Endothelial cell of umbilical vein (primary cell): ENCODE measurements around the gene FPGS. TPM values are rescaled to one million over a fixed set of nuclear protein-coding genes. Genes with fewer than 3 reads are reported as not detected.

Experiments
- BruUV-seq: library from RNA; stranded (reverse); fragments of 400-500 nt; replicated peaks from 2 replicates; lab custom pipeline; 2021; lab: Mats Ljungman, UMichigan
- CTCF ChIA-PET: fragments of 300-600, 350-600 bp; sonication (Branson Sonifier 250); formaldehyde crosslinking; loops from one replicate; lab custom pipeline; 2021; ENCODE audit warnings: antibody characterized with exemption, inconsistent platforms; lab: Charles Lee
- POLR2A ChIA-PET: fragments of 300-600, 350-600 bp; sonication (Branson Sonifier 250); formaldehyde crosslinking; loops from one replicate; lab custom pipeline; 2021; ENCODE audit warnings: antibody characterized with exemption, inconsistent platforms; lab: Charles Lee
- DNase-seq: peaks from one replicate; pipeline ENCODE4 v3.0.0-alpha.2; 2011; ENCODE audit warnings: low read depth, low spot score
- FAIRE-seq: peaks from 2 replicates; lab custom pipeline; 2011; peaks lifted over from hg19 to GRCh38; lab: Jason Lieb, UNC
- H2AFZ ChIP-seq: 2 replicates; pipeline ENCODE4 v1.6.0; 2012; ENCODE audit warnings: low read depth, low read length, control low read depth, inconsistent platforms
- H3K27ac ChIP-seq: 2 replicates; pipeline ENCODE4 v1.5.1; 2011; ENCODE audit warnings: low read depth, mild to moderate bottlenecking, control low read depth, low read length, moderate library complexity; ENCODE audit not compliant: insufficient read depth
- H3K27me3 ChIP-seq, 2 experiments: 2 replicates each; pipeline versions ENCODE4 v1.6.0 to v1.6.1; 2011; ENCODE audit warnings: low read length in 2 of 2, mixed read lengths in 1 of 2; ENCODE audit not compliant: control insufficient read depth in 2 of 2, insufficient read depth in 2 of 2
- H3K36me3 ChIP-seq, 2 experiments: 2 replicates in 1 of 2; 3 replicates in 1 of 2; pipeline ENCODE4 v1.5.1; 2011; ENCODE audit warnings: low read length in 2 of 2, mild to moderate bottlenecking in 1 of 2, moderate library complexity in 1 of 2; ENCODE audit not compliant: control insufficient read depth in 2 of 2, insufficient read depth in 2 of 2; ENCODE audit errors: extremely low read depth in 1 of 2
- H3K4me1 ChIP-seq: 3 replicates; pipeline ENCODE4 v1.5.1; 2011; ENCODE audit warnings: mild to moderate bottlenecking, low read length; ENCODE audit not compliant: control insufficient read depth, insufficient read depth; ENCODE audit errors: extremely low read depth
- H3K4me2 ChIP-seq: 2 replicates; pipeline ENCODE4 v1.6.1; 2011; ENCODE audit warnings: low read length, control low read depth, mixed read lengths; ENCODE audit not compliant: insufficient read depth
- H3K4me3 ChIP-seq, 3 experiments: fragments of 200-600 bp in 1 of 3; sonication (generic), shearing (Covaris generic) in 1 of 3; replicated peaks in 1 of 3; 2 replicates each; pipeline ENCODE4 v1.5.1; 2011 to 2016; ENCODE audit warnings: control low read depth in 3 of 3, low read length in 3 of 3, mild to moderate bottlenecking in 2 of 3, inconsistent platforms in 1 of 3, low read depth in 1 of 3, moderate library complexity in 1 of 3; ENCODE audit not compliant: insufficient read depth in 1 of 3
- H3K79me2 ChIP-seq: 2 replicates; pipeline ENCODE4 v1.6.0; 2012; ENCODE audit warnings: low read length, inconsistent platforms; ENCODE audit not compliant: control insufficient read depth, insufficient read depth
- H3K9ac ChIP-seq: replicated peaks from 2 replicates; pipeline ENCODE3; 2011; ENCODE audit warnings: low read length, control low read depth; ENCODE audit not compliant: insufficient read depth; ENCODE audit errors: extremely low read depth
- H3K9me1 ChIP-seq: replicated peaks from 3 replicates; pipeline ENCODE4 v1.6.0; 2011; ENCODE audit warnings: mild to moderate bottlenecking, low read length; ENCODE audit not compliant: control insufficient read depth, insufficient read depth; ENCODE audit errors: extremely low read depth
- H3K9me3 ChIP-seq: replicated peaks from 2 replicates; pipeline ENCODE4 v1.5.1; 2012; ENCODE audit warnings: low read length, inconsistent platforms; ENCODE audit not compliant: control insufficient read depth, insufficient read depth
- H4K20me1 ChIP-seq: replicated peaks from 2 replicates; pipeline ENCODE3; 2011; ENCODE audit warnings: mild to moderate bottlenecking, low read length; ENCODE audit not compliant: control insufficient read depth, insufficient read depth; ENCODE audit errors: extremely low read depth
- EZH2 ChIP-seq: IDR thresholded peaks from 2 replicates; pipeline ENCODE4 v1.6.1; 2012; ENCODE audit warnings: borderline replicate concordance, low read depth, mild to moderate bottlenecking, moderate library complexity, low read length, inconsistent platforms; ENCODE audit not compliant: severe bottlenecking
- FOS ChIP-seq: IDR thresholded peaks from 2 replicates; pipeline ENCODE4 v1.6.1; 2011; ENCODE audit warnings: mild to moderate bottlenecking, low read length, moderate library complexity, borderline replicate concordance; ENCODE audit not compliant: insufficient read depth
- GATA2 ChIP-seq: IDR thresholded peaks from 2 replicates; pipeline ENCODE4 v1.7.0; 2011; ENCODE audit warnings: low read depth, mild to moderate bottlenecking, moderate library complexity, mixed read lengths, low read length; ENCODE audit not compliant: insufficient read length, insufficient read depth
- JUN ChIP-seq: IDR thresholded peaks from 2 replicates; pipeline ENCODE4 v1.6.1; 2011; ENCODE audit warnings: borderline replicate concordance, low read depth; ENCODE audit not compliant: insufficient read length, insufficient read depth
- MAX ChIP-seq: IDR thresholded peaks from 2 replicates; pipeline ENCODE4 v1.6.1; 2011; ENCODE audit not compliant: insufficient read depth, insufficient read length
- MYC ChIP-seq: IDR thresholded peaks from one replicate; pipeline ENCODE4 v1.6.1; 2011; ENCODE audit warnings: mild to moderate bottlenecking, low read depth, low read length
- POLR2A ChIP-seq: IDR thresholded peaks from 2 replicates; pipeline ENCODE4 v1.6.1; 2012; ENCODE audit warnings: low read depth, mild to moderate bottlenecking, control low read depth, low read length
- POLR2AphosphoS5 ChIP-seq: IDR thresholded peaks from 2 replicates; pipeline ENCODE4 v1.6.1; 2012; ENCODE audit warnings: low read depth, mild to moderate bottlenecking, control low read depth, low read length, moderate library complexity; ENCODE audit not compliant: insufficient read depth
- dilution Hi-C: fragments of 300-500 bp; cut with MboI; formaldehyde crosslinking; loops from one replicate; pipeline ENCODE4 v1.15.0; 2019; ENCODE audit warnings: low sequenced_read_pairs; ENCODE audit not compliant: extremely low pct_ligation_motif_present
- intact Hi-C: fragments of 100-400 bp; cut with micrococcal nuclease; formaldehyde crosslinking; loops from one replicate; pipeline ENCODE4 v1.10.0; 2022
- polyA plus RNA-seq, 4 experiments: library from polyadenylated mRNA; depleted of rRNA in 3 of 4; stranded (reverse) in 3 of 4; unstranded in 1 of 4; fragments of >200 nt; gene quantifications; 2 replicates each; pipeline versions ENCODE4 v1.2.1 to v1.2.3, GENCODE V29; 2011 to 2012; ENCODE audit warnings: missing spikeins in 1 of 4
- total RNA-seq: library from RNA; stranded (reverse); gene quantifications from 2 replicates; pipeline ENCODE4 v1.2.3, GENCODE V29; 2021
- TF ChIP-seq, protein P1 (sequence below), 2 donors: IDR thresholded peaks; 1 replicate in 1 of 2; 2 replicates in 1 of 2; pipeline ENCODE4 v1.5.1; 2011; ENCODE audit warnings: low read length in 2 of 2, mild to moderate bottlenecking in 2 of 2, moderate library complexity in 2 of 2, control low read depth in 1 of 2, inconsistent platforms in 1 of 2, low read depth in 1 of 2; ENCODE audit not compliant: insufficient read depth in 1 of 2; ENCODE audit errors: extremely low read depth in 1 of 2

FPGS gene
- total and polyA plus RNA-seq, 2 donors (not counting 3 experiments of a cell fraction or from before 2014, with no cell fraction given), result 77.7 to 90.2 TPM

DNA sequence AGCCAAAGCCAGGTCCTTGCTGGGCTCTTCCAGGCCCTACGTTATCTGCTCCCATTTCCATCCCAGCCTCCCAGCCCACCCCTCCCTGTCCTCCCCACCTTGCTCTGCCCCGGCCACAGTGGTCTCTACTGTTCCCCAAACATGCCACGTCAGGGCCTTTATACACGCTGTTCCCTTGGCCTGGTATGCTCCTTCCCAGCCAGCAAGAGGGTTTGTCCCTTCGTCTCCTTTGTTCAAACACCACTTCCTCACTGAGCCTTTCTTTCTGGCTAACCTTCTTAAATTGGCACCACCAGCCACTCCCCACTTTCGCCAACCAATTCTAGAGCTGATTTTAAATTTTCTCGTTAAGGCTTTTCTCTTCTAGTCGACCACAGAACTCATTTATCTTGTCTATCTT, 34.0 kb upstream of the FPGS start:
- Histone ChIP-seq H3K9ac (peak overlapping the region; percentile 91), H3K27ac (peak overlapping the region; percentile 96), H2AFZ (no peak overlapping the region), H3K36me3 (peaks cover 9 to 12% of the 10 kb centered on the region in 2 experiments), H3K4me3 (peak overlapping the region in 2 of 3 experiments; percentile 26 to 65), H3K4me1 (peaks cover 58% of the 10 kb centered on the region), H3K4me2 (peak overlapping the region; percentile 32), H4K20me1 (no peaks in the 10 kb centered on the region), H3K9me1 (no peaks in the 10 kb centered on the region), H3K27me3 (no peaks in the 10 kb centered on the region), H3K79me2 (peaks cover 54% of the 10 kb centered on the region), H3K9me3 (no peaks in the 10 kb centered on the region)
- FAIRE-seq, result no peak
- POLR2A ChIA-PET, result no interaction called here
- dilution Hi-C loops, result no loop called here
- intact Hi-C loops, result no loop called here
- no TSS peak for BruUV-seq
- no peak for TF ChIP-seq MYC
- TF ChIP-seq POLR2A, result peak; percentile 51
- peak; percentile 53 for TF ChIP-seq POLR2AphosphoS5
- TF ChIP-seq GATA2, result no peak
- TF ChIP-seq MAX, result no peak
- peak; percentile 66 for DNase-seq
- CTCF ChIA-PET, result interaction anchor here (1.5 to 11.3 kb wide), 3 partner anchors 13 to 34 kb away, joined by 3 to 167 read pairs (median 30); partner anchors contain the start of genes CDK9, SH2D3C and TOR2A

DNA sequence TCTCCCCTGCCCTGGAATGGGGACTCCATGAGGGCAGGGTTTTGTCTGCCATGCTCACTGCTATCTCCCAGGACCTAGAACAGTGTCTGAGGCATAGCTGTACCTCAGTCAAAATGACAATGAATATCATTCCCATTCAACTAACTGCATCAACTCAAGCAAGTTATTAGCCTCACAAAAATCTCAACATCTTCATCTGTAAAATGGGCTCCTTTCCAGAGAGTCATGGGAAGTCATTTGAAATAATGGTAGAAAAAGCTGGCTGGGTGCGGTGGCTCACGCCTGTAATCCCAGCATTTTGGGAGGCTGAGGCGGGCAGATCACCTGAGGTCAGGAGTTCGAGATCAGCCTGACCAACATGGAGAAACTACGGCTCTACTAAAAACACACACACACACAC, 33.6 kb upstream of the FPGS start:
- no peak for DNase-seq
- TF ChIP-seq MYC (no peak), EZH2 (no peak), FOS (no peak), JUN (no peak), POLR2A (no peak), MAX (no peak), GATA2 (no peak), POLR2AphosphoS5 (no peak)
- TF ChIP-seq, protein P1, sequence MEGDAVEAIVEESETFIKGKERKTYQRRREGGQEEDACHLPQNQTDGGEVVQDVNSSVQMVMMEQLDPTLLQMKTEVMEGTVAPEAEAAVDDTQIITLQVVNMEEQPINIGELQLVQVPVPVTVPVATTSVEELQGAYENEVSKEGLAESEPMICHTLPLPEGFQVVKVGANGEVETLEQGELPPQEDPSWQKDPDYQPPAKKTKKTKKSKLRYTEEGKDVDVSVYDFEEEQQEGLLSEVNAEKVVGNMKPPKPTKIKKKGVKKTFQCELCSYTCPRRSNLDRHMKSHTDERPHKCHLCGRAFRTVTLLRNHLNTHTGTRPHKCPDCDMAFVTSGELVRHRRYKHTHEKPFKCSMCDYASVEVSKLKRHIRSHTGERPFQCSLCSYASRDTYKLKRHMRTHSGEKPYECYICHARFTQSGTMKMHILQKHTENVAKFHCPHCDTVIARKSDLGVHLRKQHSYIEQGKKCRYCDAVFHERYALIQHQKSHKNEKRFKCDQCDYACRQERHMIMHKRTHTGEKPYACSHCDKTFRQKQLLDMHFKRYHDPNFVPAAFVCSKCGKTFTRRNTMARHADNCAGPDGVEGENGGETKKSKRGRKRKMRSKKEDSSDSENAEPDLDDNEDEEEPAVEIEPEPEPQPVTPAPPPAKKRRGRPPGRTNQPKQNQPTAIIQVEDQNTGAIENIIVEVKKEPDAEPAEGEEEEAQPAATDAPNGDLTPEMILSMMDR (IDR thresholded peaks at IDR 0.05; ENCODE audit: extremely low read depth in 1 of 2, insufficient read depth in 1 of 2, low read depth in 1 of 2, low read length in 2 of 2), result no peak
- H3K9ac ChIP-seq, result peak overlapping the region; percentile 91
- intact Hi-C loops, result no loop called here
- no peak for FAIRE-seq
- H4K20me1 ChIP-seq, result no peaks in the 10 kb centered on the region
- ChIA-PET CTCF (interaction anchor here (1.2 to 11.3 kb wide), 5 partner anchors 13 to 84 kb away, joined by 3 to 167 read pairs (median 7); partner anchors contain the start of genes CDK9, SH2D3C and TOR2A), POLR2A (interaction anchor here (1.2 to 2.4 kb wide), 3 partner anchors 13 to 16 kb away, joined by 5 to 24 read pairs (median 8); partner anchors contain the start of gene CDK9)
- peaks cover 9 to 12% of the 10 kb centered on the region in 2 experiments for H3K36me3 ChIP-seq
- H3K4me1 ChIP-seq, result peaks cover 56% of the 10 kb centered on the region
- H3K4me3 ChIP-seq, result peak overlapping the region in 2 of 3 experiments; percentile 26 to 65
- dilution Hi-C loops, result no loop called here
- no peak overlapping the region for H2AFZ ChIP-seq
- TSS peak; percentile 15 for BruUV-seq
- no peaks in the 10 kb centered on the region for H3K27me3 ChIP-seq
- H3K79me2 ChIP-seq, result peaks cover 54% of the 10 kb centered on the region
- peak overlapping the region; percentile 32 for H3K4me2 ChIP-seq
- H3K9me3 ChIP-seq, result no peaks in the 10 kb centered on the region
- peak overlapping the region; percentile 96 for H3K27ac ChIP-seq
- no peaks in the 10 kb centered on the region for H3K9me1 ChIP-seq
